ENCODE results near the gene DMRTA1. TPM values are rescaled to one million over a fixed set of nuclear protein-coding genes. Genes with fewer than 3 reads are reported as not detected.
"Not testable (repeated sequence)": the region's sequence is repeated elsewhere in the genome, so short reads cannot be mapped to it uniquely, and the experiment has no call there.

Gene DMRTA1
- polyA plus RNA-seq, 1 donor from 2014 or later, result not detected

DNA sequence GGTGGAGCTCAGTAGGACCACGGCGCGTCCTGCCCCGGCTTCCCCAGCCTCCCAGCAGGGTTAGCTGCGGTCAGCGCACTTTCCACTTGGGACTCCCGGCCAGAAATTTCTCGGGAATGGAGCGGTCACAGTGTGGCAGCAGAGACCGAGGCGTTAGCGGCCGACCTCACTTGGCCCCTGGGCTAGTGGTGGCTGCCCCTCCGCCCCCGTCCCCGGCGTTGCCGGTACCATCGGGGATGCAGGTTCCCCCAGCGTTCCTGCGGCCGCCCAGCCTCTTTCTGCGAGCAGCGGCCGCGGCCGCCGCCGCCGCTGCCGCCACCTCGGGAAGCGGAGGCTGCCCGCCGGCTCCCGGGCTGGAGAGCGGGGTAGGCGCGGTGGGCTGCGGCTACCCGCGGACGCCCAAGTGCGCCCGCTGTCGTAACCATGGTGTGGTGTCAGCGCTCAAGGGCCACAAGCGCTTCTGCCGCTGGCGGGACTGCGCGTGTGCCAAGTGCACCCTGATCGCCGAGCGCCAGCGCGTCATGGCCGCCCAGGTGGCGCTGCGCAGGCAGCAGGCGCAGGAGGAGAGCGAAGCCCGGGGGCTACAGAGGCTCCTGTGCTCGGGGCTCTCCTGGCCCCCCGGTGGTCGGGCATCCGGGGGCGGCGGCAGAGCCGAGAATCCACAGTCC is 460 bp downstream of the DMRTA1 start:
- Mint-ChIP-seq H3K4me3 (peak overlapping the region in 2 of 4 donors; percentile 54 to 74), H3K27me3 (peaks cover 28% of the 10 kb centered on the region), H3K36me3 (no peaks in the 10 kb centered on the region), H3K9me3 (peaks cover 0 to 1% (median 0%) of the 10 kb centered on the region in 3 donors), H3K27ac (no peak overlapping the region), H3K4me1 (peaks cover 0 to 9% (median 2%) of the 10 kb centered on the region in 3 donors)

DNA sequence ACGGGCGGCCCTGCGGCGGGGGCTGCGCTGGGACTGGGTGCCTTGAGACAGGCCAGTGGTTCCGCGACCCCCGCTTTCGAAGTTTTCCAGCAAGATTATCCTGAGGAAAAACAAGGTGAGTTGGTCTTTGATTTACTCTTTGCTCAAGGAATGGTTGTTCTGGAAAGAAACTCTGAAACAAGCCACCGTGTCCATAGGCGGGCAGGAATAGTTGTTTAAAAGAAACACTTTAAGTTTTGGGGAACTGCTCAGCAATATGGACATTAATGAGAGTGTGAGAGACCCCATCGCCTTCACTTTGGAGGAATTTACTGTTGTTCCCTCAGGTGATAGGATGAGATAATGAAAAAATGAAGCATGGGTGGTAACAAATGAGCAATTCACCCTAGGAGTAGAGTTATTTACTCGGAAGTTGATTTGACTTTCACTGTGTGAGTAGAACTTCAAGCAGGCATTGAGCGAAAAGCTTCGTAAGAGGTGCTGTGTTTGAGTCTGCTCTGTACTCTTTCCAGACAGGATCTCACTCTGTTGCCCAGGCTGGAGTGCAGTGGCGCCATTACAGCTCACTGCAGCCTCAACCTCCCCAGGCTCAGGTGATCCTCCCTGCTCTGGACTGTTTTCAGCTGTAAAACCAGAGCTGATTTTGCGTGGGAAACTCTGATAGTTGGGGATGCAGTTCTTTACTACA is 1.1 kb downstream of the DMRTA1 start:
- Mint-ChIP-seq H3K27me3 (peaks cover 28% of the 10 kb centered on the region), H3K27ac (no peak overlapping the region), H3K4me3 (peak overlapping the region; percentile 14 to 79 (median 73)), H3K9me3 (peaks cover 0 to 1% (median 0%) of the 10 kb centered on the region in 3 donors), H3K36me3 (no peaks in the 10 kb centered on the region), H3K4me1 (peaks cover 0 to 9% (median 4%) of the 10 kb centered on the region in 3 donors)

DNA sequence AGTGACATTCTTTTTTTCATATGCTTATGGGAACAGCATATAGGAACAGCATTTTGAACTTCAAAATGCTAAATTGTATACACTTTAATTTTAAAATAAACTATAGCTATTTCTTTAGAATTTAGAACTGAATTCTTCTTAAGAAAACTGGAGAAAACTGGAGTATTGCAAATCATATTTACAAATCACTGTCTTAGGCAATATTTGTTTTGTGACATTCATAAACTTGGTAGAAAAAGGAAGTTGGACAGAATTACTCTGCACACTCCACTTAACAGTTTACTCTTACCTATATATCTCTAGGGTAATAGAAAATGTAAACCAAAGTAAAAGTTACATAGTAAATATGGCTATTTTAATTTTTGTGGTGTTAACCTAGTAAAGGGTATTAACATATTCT is 3.1 kb downstream of the DMRTA1 start:
- no peak overlapping the region for H3K27ac Mint-ChIP-seq
- H3K36me3 Mint-ChIP-seq, result no peaks in the 10 kb centered on the region
- no peaks in the 10 kb centered on the region for H3K9me3 Mint-ChIP-seq
- H3K4me1 Mint-ChIP-seq, result peaks cover 0 to 9% (median 4%) of the 10 kb centered on the region in 3 donors
- no peak overlapping the region for H3K4me3 Mint-ChIP-seq
- peaks cover 28% of the 10 kb centered on the region for H3K27me3 Mint-ChIP-seq

DNA sequence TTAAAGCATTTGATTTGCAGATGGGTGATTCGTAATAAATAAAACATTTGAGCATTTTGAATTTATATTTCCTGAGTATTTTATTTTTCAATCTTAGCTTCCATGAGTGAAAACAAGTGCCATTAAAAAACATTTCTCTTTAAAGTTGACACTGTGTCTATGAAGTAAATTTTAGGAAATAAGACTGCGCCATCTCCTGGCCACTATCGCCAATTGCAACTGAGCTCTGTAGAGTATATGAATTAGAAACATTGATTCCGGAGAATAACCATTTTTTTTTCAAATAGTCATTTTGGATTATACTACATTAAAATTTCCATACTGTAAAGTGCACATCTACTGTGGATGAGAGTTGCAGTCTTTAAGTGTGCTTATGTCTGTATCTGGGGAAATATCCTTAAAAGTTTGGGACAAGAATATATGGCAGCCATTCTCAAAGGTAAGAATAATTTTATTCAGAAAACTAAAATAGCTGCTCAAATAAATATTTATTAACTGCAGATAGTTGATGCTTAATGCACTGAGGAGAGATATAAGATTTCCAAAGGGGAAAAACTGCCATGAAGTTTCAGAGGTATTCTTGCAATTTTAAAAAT is 5.9 kb downstream of the DMRTA1 start:
- Mint-ChIP-seq H3K4me3 (no peak overlapping the region), H3K36me3 (no peaks in the 10 kb centered on the region), H3K27me3 (peaks cover 25% of the 10 kb centered on the region), H3K27ac (no peak overlapping the region), H3K9me3 (no peaks in the 10 kb centered on the region), H3K4me1 (peaks cover 0 to 4% (median 1%) of the 10 kb centered on the region in 3 donors)

DNA sequence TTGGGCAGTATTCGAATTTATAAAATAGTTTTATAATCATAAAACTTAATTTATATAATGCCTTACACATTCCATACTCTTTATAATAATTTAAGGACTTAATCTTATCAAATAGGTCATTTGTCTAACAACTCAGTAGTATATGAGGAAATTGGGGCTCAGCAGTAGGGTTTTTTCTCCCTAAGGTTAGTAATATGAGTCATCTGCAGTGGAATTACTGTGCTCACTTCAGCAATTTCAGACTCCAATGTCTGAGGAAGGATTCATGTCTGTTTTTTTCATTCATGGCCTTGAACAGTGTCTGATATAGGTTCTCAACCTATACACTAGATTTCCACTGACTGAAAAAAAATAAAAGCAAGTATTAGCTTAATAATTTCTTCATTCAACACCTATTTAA is 7.4 kb downstream of the DMRTA1 start:
- H3K27ac Mint-ChIP-seq, result no peak overlapping the region
- H3K9me3 Mint-ChIP-seq, result no peaks in the 10 kb centered on the region
- peaks cover 0 to 2% (median 1%) of the 10 kb centered on the region in 3 donors for H3K4me1 Mint-ChIP-seq
- peaks cover 12% of the 10 kb centered on the region for H3K27me3 Mint-ChIP-seq
- H3K4me3 Mint-ChIP-seq, result no peak overlapping the region
- no peaks in the 10 kb centered on the region for H3K36me3 Mint-ChIP-seq

DNA sequence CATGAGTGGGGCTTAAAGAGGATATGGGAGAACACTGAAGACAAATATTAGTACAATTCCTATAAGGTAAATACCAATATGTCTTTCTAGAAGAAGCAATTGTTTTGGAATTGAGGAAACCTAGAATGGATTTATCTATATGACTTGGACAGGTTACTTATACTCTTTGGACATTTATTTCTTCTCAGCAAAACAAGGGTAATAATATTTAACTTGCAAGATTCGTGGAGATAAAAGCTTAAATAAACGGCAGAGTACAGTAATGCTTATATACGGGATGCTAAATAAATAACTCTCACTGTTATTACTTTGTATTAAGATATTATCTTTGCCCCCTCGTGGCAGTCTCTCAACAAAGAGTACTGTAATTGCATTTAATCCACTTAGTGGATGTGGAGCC is 8.6 kb downstream of the DMRTA1 start:
- no peaks in the 10 kb centered on the region for H3K36me3 Mint-ChIP-seq
- peaks cover 0 to 1% (median 0%) of the 10 kb centered on the region in 3 donors for H3K4me1 Mint-ChIP-seq
- no peak overlapping the region for H3K4me3 Mint-ChIP-seq
- no peak overlapping the region for H3K27ac Mint-ChIP-seq
- H3K27me3 Mint-ChIP-seq, result peaks cover 12% of the 10 kb centered on the region
- no peaks in the 10 kb centered on the region for H3K9me3 Mint-ChIP-seq

DNA sequence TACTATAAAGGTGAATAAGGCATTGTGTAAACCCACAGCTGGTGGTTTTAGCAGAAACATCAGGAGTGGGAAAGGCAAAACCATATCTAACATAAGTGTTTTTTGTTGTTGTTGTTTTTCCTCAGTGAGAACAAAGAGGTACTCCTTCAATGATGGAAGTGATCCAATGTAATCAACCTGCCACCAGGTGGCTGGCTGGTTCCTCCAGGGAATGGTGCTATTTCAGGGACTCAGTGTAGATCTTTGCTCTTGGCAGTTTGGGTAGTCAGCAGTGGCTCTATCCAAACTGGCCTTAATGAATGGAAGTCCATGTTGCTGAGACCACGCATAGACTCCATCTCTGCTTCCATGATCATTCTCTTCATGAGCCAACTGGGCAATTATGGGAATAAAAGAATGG is 10.8 kb downstream of the DMRTA1 start:
- Mint-ChIP-seq H3K27ac (peak overlapping the region in 1 of 3 donors; percentile 80), H3K27me3 (peaks cover 10% of the 10 kb centered on the region), H3K4me1 (peaks cover 0 to 1% (median 0%) of the 10 kb centered on the region in 3 donors), H3K9me3 (no peaks in the 10 kb centered on the region), H3K36me3 (no peaks in the 10 kb centered on the region), H3K4me3 (no peak overlapping the region)

- Mint-ChIP-seq H3K9me3 (no peaks in the 10 kb centered on the region), H3K4me3 (no peak overlapping the region), H3K4me1 (no peaks in the 10 kb centered on the region), H3K36me3 (no peaks in the 10 kb centered on the region), H3K27ac (no peak overlapping the region), H3K27me3 (peaks cover 3% of the 10 kb centered on the region)
Observed at GRCh38 chr9:22463205-22463604, 16.6 kb downstream of the DMRTA1 start.

DNA sequence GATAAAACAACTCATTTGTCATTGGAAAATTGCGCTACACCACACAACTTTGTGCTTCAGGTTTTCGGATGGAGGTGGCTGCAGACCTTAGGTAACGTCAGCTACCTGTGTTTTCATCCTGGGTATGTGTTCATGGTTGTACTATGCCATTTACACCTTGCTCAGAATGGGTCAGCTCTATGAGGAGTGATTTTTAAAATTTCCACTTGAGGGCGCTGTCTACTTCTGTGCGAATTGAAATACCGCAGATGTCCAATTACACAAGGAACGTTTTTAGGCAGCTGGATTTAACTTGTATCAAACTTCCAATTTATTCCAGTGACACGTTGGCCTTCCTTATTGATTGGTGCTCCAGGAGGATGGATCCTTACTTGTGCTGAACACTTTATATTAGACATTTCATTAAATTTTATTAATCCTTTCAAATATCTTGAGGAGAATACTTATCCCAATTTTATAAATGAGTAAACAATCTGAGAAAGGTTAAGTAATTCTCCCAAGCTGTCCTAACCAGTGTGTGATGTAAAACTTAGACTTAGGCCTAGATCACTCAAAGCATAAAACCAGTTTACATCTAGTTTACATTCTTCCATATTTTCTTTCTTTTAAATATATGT is 23.4 kb downstream of the DMRTA1 start:
- H3K4me3 Mint-ChIP-seq, result no peak overlapping the region
- H3K27me3 Mint-ChIP-seq, result no peaks in the 10 kb centered on the region
- H3K27ac Mint-ChIP-seq, result no peak overlapping the region
- no peaks in the 10 kb centered on the region for H3K9me3 Mint-ChIP-seq
- no peaks in the 10 kb centered on the region for H3K36me3 Mint-ChIP-seq
- no peaks in the 10 kb centered on the region for H3K4me1 Mint-ChIP-seq

DNA sequence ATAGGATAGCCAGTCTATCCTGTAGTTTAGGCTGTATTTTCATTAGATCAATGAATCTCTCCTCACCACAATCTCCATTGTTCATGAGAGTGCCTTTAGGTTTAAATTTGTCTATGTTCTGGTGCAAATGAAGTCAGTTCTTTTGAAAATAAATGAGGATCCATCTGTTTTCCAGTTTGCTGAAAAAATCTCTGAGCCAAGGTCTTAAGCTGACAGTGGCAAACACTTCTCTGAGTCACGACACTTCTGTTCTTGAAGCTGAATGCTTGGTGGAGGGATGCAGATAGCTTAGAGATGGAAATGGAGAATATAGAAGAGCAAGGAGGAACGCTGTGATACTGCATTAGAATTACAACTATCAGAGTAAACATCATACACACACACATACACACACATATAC is 34.9 kb downstream of the DMRTA1 start:
- no peak overlapping the region for H3K4me3 Mint-ChIP-seq
- peaks cover 0 to 21% (median 3%) of the 10 kb centered on the region in 3 donors for H3K9me3 Mint-ChIP-seq
- H3K27ac Mint-ChIP-seq, result no peak overlapping the region

GRCh38 chr9:22483528-22484070 is 37.0 kb downstream of the DMRTA1 start:
- H3K27me3 Mint-ChIP-seq, result no peaks in the 10 kb centered on the region
- H3K36me3 Mint-ChIP-seq, result no peaks in the 10 kb centered on the region
- no peaks in the 10 kb centered on the region for H3K4me1 Mint-ChIP-seq
- no peak overlapping the region for H3K4me3 Mint-ChIP-seq
- H3K9me3 Mint-ChIP-seq, result peaks cover 0 to 21% (median 5%) of the 10 kb centered on the region in 3 donors
- H3K27ac Mint-ChIP-seq, result no peak overlapping the region

More for the DNA sequence above, 34.9 kb downstream of the DMRTA1 start:
- no peaks in the 10 kb centered on the region for H3K4me1 Mint-ChIP-seq
- H3K27me3 Mint-ChIP-seq, result no peaks in the 10 kb centered on the region
- H3K36me3 Mint-ChIP-seq, result no peaks in the 10 kb centered on the region

DNA sequence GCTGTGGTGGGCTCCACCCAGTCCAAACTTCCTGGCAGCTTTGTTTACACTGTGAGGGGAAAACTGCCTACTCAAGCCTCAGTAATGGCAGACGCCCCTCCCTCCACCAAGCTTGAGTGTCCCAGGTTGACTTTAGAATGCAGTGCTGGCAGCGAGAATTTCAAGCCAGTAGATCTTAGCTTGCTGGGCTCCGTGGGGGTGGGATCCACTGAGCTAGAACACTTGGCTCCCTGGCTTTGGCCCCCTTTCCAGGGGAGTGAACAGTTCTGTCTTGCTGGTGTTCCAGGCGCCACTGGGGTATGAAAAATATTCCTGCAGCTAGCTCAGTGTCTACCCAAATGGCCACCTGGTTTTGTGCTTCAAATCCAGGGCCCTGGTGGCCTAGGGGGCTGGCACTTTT is 49.6 kb downstream of the DMRTA1 start:
- not testable (repeated sequence) for H3K27me3 Mint-ChIP-seq, H3K36me3 Mint-ChIP-seq, H3K27ac Mint-ChIP-seq, H3K4me1 Mint-ChIP-seq, H3K4me3 Mint-ChIP-seq, H3K9me3 Mint-ChIP-seq

Data from IgD-negative memory B cell (primary cell).